IPS-20b (cell line): ENCODE measurements around the gene XYLB.

Source experiments
- H3K27ac ChIP-seq: one replicate; pipeline ENCODE4 v1.5.1; 2013; ENCODE audit warnings: low read length
- H3K27me3 ChIP-seq: 2 replicates; pipeline ENCODE4 v1.6.1; 2013; ENCODE audit warnings: mild to moderate bottlenecking, low read length, inconsistent platforms; ENCODE audit not compliant: insufficient read depth
- H3K36me3 ChIP-seq: 2 replicates; pipeline ENCODE4 v1.6.1; 2013; ENCODE audit warnings: low read depth, mild to moderate bottlenecking, inconsistent platforms, low read length, moderate library complexity; ENCODE audit not compliant: insufficient read depth
- H3K4me1 ChIP-seq: 2 replicates; pipeline ENCODE4 v1.6.1; 2013; ENCODE audit warnings: mild to moderate bottlenecking, control low read depth, inconsistent platforms, low read length, moderate library complexity; ENCODE audit not compliant: insufficient read depth
- H3K4me3 ChIP-seq: 2 replicates; pipeline ENCODE4 v1.5.1; 2013; ENCODE audit warnings: mild to moderate bottlenecking, low read length, inconsistent platforms
- H3K9ac ChIP-seq: 2 replicates; pipeline ENCODE4 v1.6.1; 2013; ENCODE audit warnings: low read depth, mild to moderate bottlenecking, inconsistent platforms, low read length, moderate library complexity
- H3K9me3 ChIP-seq: 2 replicates; pipeline ENCODE4 v1.6.1; 2013; ENCODE audit warnings: mild to moderate bottlenecking, low read depth, low read length, inconsistent platforms; ENCODE audit not compliant: insufficient read depth

The XYLB gene

GRCh38 chr3:38331257-38332022 is 15.1 kb upstream of the XYLB start:
- Histone ChIP-seq H3K9ac (no peak overlapping the region), H3K36me3 (no peaks in the 10 kb centered on the region), H3K27me3 (no peaks in the 10 kb centered on the region), H3K4me1 (no peaks in the 10 kb centered on the region), H3K9me3 (no peaks in the 10 kb centered on the region), H3K4me3 (no peak overlapping the region), H3K27ac (no peak overlapping the region)

DNA sequence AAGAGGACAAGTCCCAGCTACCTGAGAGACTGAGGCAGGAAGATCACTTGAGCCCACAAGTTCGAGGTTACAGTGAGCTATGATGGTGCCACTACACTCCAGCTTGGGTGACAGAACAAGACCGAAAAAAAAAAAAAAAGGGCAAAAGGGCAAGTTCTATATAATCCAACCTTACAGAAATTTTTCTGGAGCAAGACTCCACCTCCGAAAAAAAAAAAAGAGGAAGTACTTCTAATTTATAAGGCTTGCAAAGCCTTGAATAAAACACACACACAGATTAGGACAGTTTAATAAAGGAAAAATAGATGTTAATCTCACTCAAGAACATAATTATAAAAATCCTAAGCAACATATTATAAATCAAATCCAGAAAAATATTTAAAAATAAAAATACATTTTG is 14.4 kb upstream of the XYLB start:
- H3K36me3 ChIP-seq: no peaks in the 10 kb centered on the region
- H3K9me3 ChIP-seq: no peaks in the 10 kb centered on the region
- H3K9ac ChIP-seq: no peak overlapping the region
- no peak overlapping the region for H3K4me3 ChIP-seq
- H3K27me3 ChIP-seq: no peaks in the 10 kb centered on the region
- no peak overlapping the region for H3K27ac ChIP-seq
- no peaks in the 10 kb centered on the region for H3K4me1 ChIP-seq

GRCh38 chr3:38334142-38335055 is 12.2 kb upstream of the XYLB start:
- H3K4me1 ChIP-seq: no peaks in the 10 kb centered on the region
- H3K36me3 ChIP-seq: no peaks in the 10 kb centered on the region
- no peak overlapping the region for H3K4me3 ChIP-seq
- H3K27me3 ChIP-seq: no peaks in the 10 kb centered on the region
- no peaks in the 10 kb centered on the region for H3K9me3 ChIP-seq
- no peak overlapping the region for H3K27ac ChIP-seq
- no peak overlapping the region for H3K9ac ChIP-seq

DNA sequence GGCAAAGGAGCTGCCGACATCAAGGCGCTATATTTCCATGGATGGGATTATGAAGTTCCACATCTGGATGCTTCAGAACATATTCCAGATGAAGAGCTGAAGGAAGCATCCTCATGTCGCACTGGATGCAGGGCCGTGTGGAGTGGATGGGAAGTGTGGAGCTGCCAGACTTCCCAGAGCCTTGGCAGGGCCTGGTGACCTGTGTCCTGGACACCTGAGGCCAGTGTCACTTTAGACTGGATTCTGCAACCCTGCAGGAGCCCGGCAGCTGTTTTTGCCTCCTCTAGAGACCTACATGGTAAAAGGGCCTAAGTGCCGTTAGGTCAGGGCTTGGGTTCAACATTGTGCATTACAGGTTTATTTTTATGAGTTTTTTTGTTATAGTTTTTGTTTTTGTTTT is 11.3 kb upstream of the XYLB start:
- Histone ChIP-seq H3K4me1 (no peaks in the 10 kb centered on the region), H3K9me3 (no peaks in the 10 kb centered on the region), H3K27me3 (no peaks in the 10 kb centered on the region), H3K9ac (no peak overlapping the region), H3K4me3 (no peak overlapping the region), H3K27ac (no peak overlapping the region), H3K36me3 (no peaks in the 10 kb centered on the region)

GRCh38 chr3:38337703-38338102 is 8.9 kb upstream of the XYLB start:
- Histone ChIP-seq H3K27ac (no peak overlapping the region), H3K9me3 (no peaks in the 10 kb centered on the region), H3K27me3 (no peaks in the 10 kb centered on the region), H3K36me3 (no peaks in the 10 kb centered on the region), H3K9ac (no peak overlapping the region), H3K4me1 (no peaks in the 10 kb centered on the region), H3K4me3 (no peak overlapping the region)

DNA sequence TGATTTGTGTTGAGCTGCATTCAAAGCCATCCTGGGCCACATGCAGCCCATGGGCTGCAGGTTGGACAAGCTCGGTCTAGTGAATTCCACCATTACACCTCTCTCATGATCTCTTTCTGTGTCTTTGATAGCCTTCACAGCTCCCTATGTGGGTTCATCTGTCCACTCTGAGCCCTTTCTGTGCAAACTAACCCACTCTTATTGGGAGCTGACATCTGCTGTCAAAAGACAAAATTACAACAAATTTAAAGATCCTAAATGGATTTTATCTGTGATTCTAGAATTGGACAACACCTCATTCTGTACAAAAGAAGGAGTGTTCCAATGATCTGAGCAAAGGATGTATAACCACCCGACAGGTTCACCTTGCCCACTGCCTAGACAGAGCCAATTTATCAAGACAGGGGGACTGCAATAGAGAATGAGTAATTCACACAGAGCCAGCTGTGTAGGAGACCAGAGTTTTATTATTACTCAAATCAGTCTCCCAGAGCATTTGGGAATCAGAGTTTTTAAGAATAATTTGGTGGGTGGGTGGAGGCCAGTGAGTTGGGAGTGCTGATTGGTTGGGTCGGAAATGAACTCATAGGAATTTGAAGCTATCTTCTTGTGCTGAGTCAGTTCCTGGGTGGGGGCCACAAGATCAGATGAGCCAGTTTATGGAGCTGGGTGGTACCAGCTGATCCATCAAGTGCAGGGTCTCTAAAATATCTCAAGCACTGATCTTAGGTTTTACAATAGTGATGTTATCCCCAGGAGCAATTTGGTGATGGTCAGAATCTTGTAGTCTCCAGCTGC is 2.6 kb upstream of the XYLB start:
- Histone ChIP-seq H3K4me3 (no peak overlapping the region), H3K27ac (no peak overlapping the region), H3K4me1 (no peaks in the 10 kb centered on the region; the same call in 1 of the 2 replicates), H3K36me3 (no peaks in the 10 kb centered on the region), H3K9me3 (no peaks in the 10 kb centered on the region), H3K27me3 (peaks cover 27% of the 10 kb centered on the region), H3K9ac (no peak overlapping the region)

DNA sequence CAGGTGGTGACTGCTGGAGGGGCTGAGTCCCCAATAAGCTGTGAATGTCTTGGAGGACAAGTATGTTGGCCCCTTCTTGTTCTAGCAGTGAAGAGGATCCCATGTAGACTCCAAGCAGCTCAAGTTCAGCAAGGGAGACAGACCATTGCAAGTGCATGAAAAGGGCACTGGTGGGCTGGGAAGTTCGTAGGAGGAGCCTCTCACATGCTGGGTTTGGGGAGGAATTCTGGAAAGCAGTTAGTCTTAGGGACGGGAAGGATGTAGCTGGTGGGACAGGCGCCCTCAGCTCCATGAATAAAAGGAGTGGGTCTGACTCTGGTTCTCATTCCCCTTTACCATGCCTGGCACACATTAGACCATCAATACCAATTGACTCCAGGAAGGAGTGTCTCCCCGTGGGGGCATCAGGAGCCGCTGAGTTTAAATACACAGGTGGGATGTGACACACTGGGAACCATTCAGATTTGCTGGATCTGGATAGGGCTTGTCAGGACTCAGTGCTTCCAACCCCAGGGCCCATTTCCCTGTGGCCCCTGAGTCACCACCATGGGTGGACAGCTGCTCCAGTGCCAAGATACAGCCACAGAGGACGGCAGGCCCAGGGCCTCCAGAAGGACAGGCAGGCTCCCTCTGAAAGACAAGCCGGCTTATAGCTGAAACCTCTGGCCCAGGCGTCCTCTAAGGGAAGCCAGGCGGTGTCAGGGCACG is 552 bp upstream of the XYLB start:
- peaks cover 27% of the 10 kb centered on the region for H3K27me3 ChIP-seq
- peak overlapping the region; percentile 75; the same call in 1 of the 2 replicates for H3K4me3 ChIP-seq
- H3K9me3 ChIP-seq: no peaks in the 10 kb centered on the region
- H3K36me3 ChIP-seq: no peaks in the 10 kb centered on the region
- H3K4me1 ChIP-seq: no peaks in the 10 kb centered on the region; the same call in 1 of the 2 replicates
- no peak overlapping the region for H3K27ac ChIP-seq
- no peak overlapping the region; the same call in 1 of the 2 replicates for H3K9ac ChIP-seq

DNA sequence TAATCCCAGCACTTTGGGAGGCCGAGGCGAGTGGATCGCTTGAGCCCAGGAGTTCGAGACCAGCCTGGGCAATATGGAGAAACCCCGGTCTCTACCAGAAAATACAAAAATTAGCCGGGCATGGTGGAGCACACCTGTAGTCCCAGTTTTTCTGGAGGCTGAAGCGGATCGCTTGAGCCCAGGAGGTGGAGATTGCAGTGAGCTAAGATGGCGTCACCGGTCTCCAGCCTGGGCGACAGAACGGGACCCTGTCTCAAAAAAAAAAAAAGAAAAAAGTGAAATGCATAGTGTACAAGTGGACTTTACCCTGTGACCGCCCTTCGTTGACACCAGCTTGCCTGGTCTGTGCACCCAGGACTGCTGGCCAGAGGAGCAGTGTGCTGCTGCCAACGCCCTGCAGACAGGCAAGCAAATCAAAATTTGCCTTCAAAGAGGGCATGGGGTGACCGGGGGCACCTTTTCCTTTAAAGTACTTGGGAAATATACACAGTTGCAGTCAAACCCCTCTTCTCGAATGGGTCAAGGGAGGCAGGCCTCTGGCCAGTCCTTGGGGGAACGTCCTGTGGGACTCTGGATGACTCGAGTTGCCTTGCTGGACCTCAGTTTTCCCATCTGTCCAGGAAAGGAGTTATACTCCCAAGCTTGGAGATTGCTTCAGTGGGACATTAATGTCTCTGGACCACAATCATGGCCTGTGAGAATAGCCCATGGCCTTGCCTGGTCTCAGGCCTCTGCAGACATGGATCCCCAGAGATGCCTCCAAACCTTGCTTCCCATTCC is 1.0 kb downstream of the XYLB start:
- Histone ChIP-seq H3K4me1 (no peaks in the 10 kb centered on the region; the same call in 1 of the 2 replicates), H3K36me3 (no peaks in the 10 kb centered on the region), H3K9ac (peak overlapping the region; percentile 61; the same call in 1 of the 2 replicates), H3K4me3 (peak overlapping the region; percentile 75), H3K27ac (no peak overlapping the region), H3K27me3 (peaks cover 27% of the 10 kb centered on the region), H3K9me3 (no peaks in the 10 kb centered on the region)

GRCh38 chr3:38348903-38349302 is 2.3 kb downstream of the XYLB start:
- H3K27me3 ChIP-seq: peaks cover 27% of the 10 kb centered on the region
- H3K27ac ChIP-seq: no peak overlapping the region
- H3K36me3 ChIP-seq: no peaks in the 10 kb centered on the region
- H3K9me3 ChIP-seq: no peaks in the 10 kb centered on the region
- no peaks in the 10 kb centered on the region; the same call in 1 of the 2 replicates for H3K4me1 ChIP-seq
- H3K4me3 ChIP-seq: no peak overlapping the region
- H3K9ac ChIP-seq: no peak overlapping the region

DNA sequence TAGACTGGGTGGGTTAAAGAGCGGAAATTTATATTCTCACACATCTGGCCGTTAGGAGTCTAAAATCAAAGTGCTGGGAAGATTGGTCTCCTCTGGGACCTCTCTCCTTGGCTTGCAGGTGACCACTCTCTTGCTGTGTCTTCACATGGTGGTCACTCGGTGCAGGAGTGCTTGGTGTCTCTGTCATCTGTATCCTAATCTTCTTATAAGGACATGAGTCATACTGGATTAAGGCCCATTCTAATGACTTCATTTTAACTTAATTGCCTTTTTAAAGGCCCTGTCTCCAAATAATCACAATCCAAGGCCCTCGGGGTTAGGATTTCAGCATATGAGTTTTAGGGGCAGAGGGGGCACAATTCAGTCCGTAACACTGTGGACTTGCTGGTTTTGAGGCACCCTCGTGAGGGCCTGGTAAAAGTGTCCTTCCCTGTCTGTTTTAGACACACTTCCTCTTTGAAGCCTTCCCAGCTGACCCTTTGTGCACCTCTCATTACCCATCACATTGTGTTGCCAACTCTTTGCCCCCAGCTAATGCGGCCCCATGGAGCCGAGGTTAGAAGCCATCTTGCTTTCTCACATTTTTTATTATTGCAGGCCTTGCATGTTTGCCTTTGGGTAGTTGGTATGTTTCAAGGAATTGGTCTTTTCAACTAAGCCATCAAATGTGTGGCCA is 3.2 kb downstream of the XYLB start:
- no peak overlapping the region for H3K4me3 ChIP-seq
- H3K27ac ChIP-seq: no peak overlapping the region
- no peaks in the 10 kb centered on the region for H3K9me3 ChIP-seq
- no peaks in the 10 kb centered on the region for H3K36me3 ChIP-seq
- peaks cover 27% of the 10 kb centered on the region for H3K27me3 ChIP-seq
- no peaks in the 10 kb centered on the region; the same call in 1 of the 2 replicates for H3K4me1 ChIP-seq
- no peak overlapping the region for H3K9ac ChIP-seq
